PC-3 (cell line): ENCODE measurements around the gene TRIM49D2. TPM values are rescaled to one million over a fixed set of nuclear protein-coding genes. Genes with fewer than 3 reads are reported as not detected.
"Not testable (repeated sequence)": the region's sequence is repeated elsewhere in the genome, so short reads cannot be mapped to it uniquely, and the experiment has no call there.

Experiments
- ATAC-seq: fragments of 200-7000 bp; cut with Tn5 transposase; 2 replicates; pipeline ENCODE4 v1.9.1; 2020; ENCODE audit warnings: mild to moderate bottlenecking, moderate library complexity
- Bru-seq: library from RNA; stranded (reverse); fragments of 400-500 nt; gene quantifications from one replicate; lab custom pipeline; 2021; lab: Mats Ljungman, UMichigan
- BruChase-seq, 2 experiments: library from RNA; stranded (reverse); fragments of 400-500 nt; gene quantifications; one replicate each; lab custom pipeline; 2021; lab: Mats Ljungman, UMichigan
- BruUV-seq: library from RNA; stranded (reverse); fragments of 400-500 nt; replicated peaks from 2 replicates; lab custom pipeline; 2021; lab: Mats Ljungman, UMichigan
- CTCF ChIA-PET: fragments of 300-600 bp; sonication (Branson Sonifier 250); formaldehyde crosslinking; loops from one replicate; lab custom pipeline; 2022; ENCODE audit warnings: antibody characterized with exemption; lab: Charles Lee
- POLR2A ChIA-PET: fragments of 300-600 bp; sonication (Branson Sonifier 250); formaldehyde crosslinking; loops from one replicate; lab custom pipeline; 2022; ENCODE audit warnings: antibody characterized with exemption; ENCODE audit not compliant: unreplicated experiment; lab: Charles Lee
- DNase-seq: peaks from one replicate; pipeline ENCODE4 v3.0.0-alpha.2; 2015
- H2AFZ ChIP-seq: fragments of 300-600 bp; sonication (generic); 2 replicates; pipeline ENCODE4 v1.6.0; 2016; ENCODE audit warnings: antibody characterized with exemption, low read length
- H3F3A ChIP-seq: fragments of 300-600 bp; sonication (generic); one replicate; pipeline ENCODE4 v1.6.0; 2017; ENCODE audit warnings: antibody characterized with exemption, low read length, control low read depth, mild to moderate bottlenecking; ENCODE audit not compliant: unreplicated experiment
- H3K27ac ChIP-seq: fragments of 300-600 bp; sonication (generic); 2 replicates; pipeline ENCODE4 v1.5.1; 2016; ENCODE audit warnings: mild to moderate bottlenecking, low read length
- H3K27me3 ChIP-seq: fragments of 300-600 bp; sonication (generic); 2 replicates; pipeline ENCODE4 v1.6.1; 2016; ENCODE audit warnings: low read length, mixed read lengths
- H3K36me3 ChIP-seq: fragments of 300-600 bp; sonication (generic); 2 replicates; pipeline ENCODE4 v1.6.1; 2016; ENCODE audit warnings: low read depth, mixed run types, low read length, mixed read lengths
- H3K4me1 ChIP-seq: fragments of 300-600 bp; sonication (generic); 2 replicates; pipeline ENCODE4 v1.5.1; 2016; ENCODE audit warnings: low read length; ENCODE audit not compliant: insufficient read depth
- H3K4me2 ChIP-seq: fragments of 300-600 bp; sonication (generic); 2 replicates; pipeline ENCODE4 v1.6.0; 2016; ENCODE audit warnings: low read length
- H3K4me3 ChIP-seq: fragments of 300-600 bp; sonication (generic); 2 replicates; pipeline ENCODE4 v1.5.1; 2016; ENCODE audit warnings: mild to moderate bottlenecking, low read length, mixed read lengths
- H3K79me2 ChIP-seq: fragments of 300-600 bp; sonication (generic); 2 replicates; pipeline ENCODE4 v1.6.1; 2017; ENCODE audit warnings: low read length, mixed read lengths
- H3K9ac ChIP-seq: fragments of 300-600 bp; sonication (generic); 2 replicates; pipeline ENCODE4 v1.6.0; 2016; ENCODE audit warnings: mild to moderate bottlenecking, low read length
- H3K9me2 ChIP-seq: fragments of 300-600 bp; sonication (generic); replicated peaks from 2 replicates; pipeline ENCODE4 v1.6.1; 2016; ENCODE audit warnings: mixed run types, low read length, mixed read lengths
- H3K9me3 ChIP-seq: fragments of 300-600 bp; sonication (generic); 2 replicates; pipeline ENCODE4 v1.6.1; 2016; ENCODE audit warnings: low read length, mixed read lengths
- H4K20me1 ChIP-seq: fragments of 300-600 bp; sonication (generic); 2 replicates; pipeline ENCODE4 v1.6.1; 2016; ENCODE audit warnings: low read length, mixed read lengths
- intact Hi-C: fragments of 100-400 bp; cut with micrococcal nuclease; formaldehyde crosslinking; loops from 2 replicates; pipeline ENCODE4 v1.9.0; 2023
- long read RNA-seq: library from polyadenylated mRNA; unstranded; transcript quantifications from one replicate; pipeline ENCODE4 v2.0.0, GENCODE V29; 2021; ENCODE audit not compliant: unreplicated experiment
- total RNA-seq: library from RNA; depleted of rRNA; stranded (reverse); fragments of >200 nt; gene quantifications from 2 replicates; pipeline ENCODE4 v1.2.3, GENCODE V29; 2014; rRNA removed

Gene TRIM49D2
- total RNA-seq (not detected in 2 replicates), Bru-seq, nascent RNA (not detected), BruChase-seq, experiment 1, labeled RNA remaining after a 6-hour chase (not detected), BruChase-seq, experiment 2, labeled RNA remaining after a 2-hour chase (not detected)
- long read RNA-seq: 0 reads

GRCh38 chr11:89923764-89924163 lies at the start of gene TRIM49D2:
Gene TRIM49D2, plus strand, starts transcription at chr11:89924064. Its CDS starts 2,698 bp downstream, at chr11:89926762.
- H3K36me3 ChIP-seq, intact Hi-C loops, DNase-seq, H3K4me2 ChIP-seq, H3F3A ChIP-seq, H3K4me3 ChIP-seq, H4K20me1 ChIP-seq, H3K4me1 ChIP-seq, H3K27ac ChIP-seq, BruUV-seq, H3K9me2 ChIP-seq, H3K9ac ChIP-seq, H3K27me3 ChIP-seq, CTCF ChIA-PET, H3K9me3 ChIP-seq, H3K79me2 ChIP-seq, H2AFZ ChIP-seq, ATAC-seq, POLR2A ChIA-PET: not testable (repeated sequence)

GRCh38 chr11:89877511-89877910 lies 46.4 kb upstream of the TRIM49D2 start:
- H3K4me1 ChIP-seq, H3K9me2 ChIP-seq, H3K4me2 ChIP-seq, intact Hi-C loops, BruUV-seq, CTCF ChIA-PET, H3K9me3 ChIP-seq, ATAC-seq, DNase-seq, H3F3A ChIP-seq, H3K79me2 ChIP-seq, H4K20me1 ChIP-seq, H3K27me3 ChIP-seq, H3K4me3 ChIP-seq, POLR2A ChIA-PET, H3K27ac ChIP-seq, H3K36me3 ChIP-seq, H3K9ac ChIP-seq, H2AFZ ChIP-seq: not testable (repeated sequence)

- H2AFZ ChIP-seq, ATAC-seq, intact Hi-C loops, H3K9me3 ChIP-seq, H3K9ac ChIP-seq, H3F3A ChIP-seq, H3K4me2 ChIP-seq, CTCF ChIA-PET, POLR2A ChIA-PET, H3K27me3 ChIP-seq, DNase-seq, H3K36me3 ChIP-seq, H3K27ac ChIP-seq, H3K4me3 ChIP-seq, H3K9me2 ChIP-seq, BruUV-seq, H4K20me1 ChIP-seq, H3K4me1 ChIP-seq, H3K79me2 ChIP-seq: not testable (repeated sequence)
Measured at GRCh38 chr11:89893245-89893644, 30.6 kb upstream of the TRIM49D2 start.

- DNase-seq, H2AFZ ChIP-seq, H3K79me2 ChIP-seq, H3K36me3 ChIP-seq, ATAC-seq, BruUV-seq, intact Hi-C loops, H3K9ac ChIP-seq, H3K27me3 ChIP-seq, CTCF ChIA-PET, H4K20me1 ChIP-seq, H3K4me3 ChIP-seq, H3K4me2 ChIP-seq, H3K27ac ChIP-seq, POLR2A ChIA-PET, H3K9me3 ChIP-seq, H3K4me1 ChIP-seq, H3K9me2 ChIP-seq, H3F3A ChIP-seq: not testable (repeated sequence)
Measured at GRCh38 chr11:89900809-89901208, 23.1 kb upstream of the TRIM49D2 start.
